Activated T-helper 17 cell treated with anti-CD3 and anti-CD28 coated beads, Interleukin-2, amount 50 U/mL, for 72 hours (primary cell): Measurements from ENCODE around the gene SLC15A4. TPM values are rescaled to one million over a fixed set of nuclear protein-coding genes. Genes with fewer than 3 reads are reported as not detected.

Source experiments
- ATAC-seq: fragments of 150-1000 bp; cut with Tn5 transposase; replicated peaks from 2 replicates; pipeline ENCODE4 v1.10.0; 2021; ENCODE audit warnings: mild to moderate bottlenecking, moderate library complexity
- H3K27ac Mint-ChIP-seq: one replicate; pipeline ENCODE4 v1.8.0; 2022; ENCODE audit warnings: mixed read lengths
- H3K27me3 Mint-ChIP-seq: one replicate; pipeline ENCODE4 v1.8.0; 2022; ENCODE audit warnings: mixed read lengths
- H3K36me3 Mint-ChIP-seq: one replicate; pipeline ENCODE4 v1.8.0; 2022; ENCODE audit warnings: low read depth, mild to moderate bottlenecking, mixed read lengths
- H3K4me1 Mint-ChIP-seq: one replicate; pipeline ENCODE4 v1.8.0; 2022; ENCODE audit warnings: mixed read lengths
- H3K4me3 Mint-ChIP-seq: one replicate; pipeline ENCODE4 v1.8.0; 2022; ENCODE audit warnings: mild to moderate bottlenecking, mixed read lengths
- H3K9me3 Mint-ChIP-seq: one replicate; pipeline ENCODE4 v1.8.0; 2022; ENCODE audit warnings: mixed read lengths
- total RNA-seq, 2 donors: library from RNA; stranded (reverse); gene quantifications; one replicate each; pipeline ENCODE4 v1.2.3, GENCODE V29; 2022

The SLC15A4 gene
- total RNA-seq, 2 donors from 2014 or later = 25.2 to 34.2 TPM

GRCh38 chr12:128796439-128797118 lies 27.2 kb downstream of the SLC15A4 start:
- H3K4me1 Mint-ChIP-seq = no peaks in the 10 kb centered on the region
- ATAC-seq = no peak
- no peak overlapping the region for H3K27ac Mint-ChIP-seq
- H3K9me3 Mint-ChIP-seq = no peaks in the 10 kb centered on the region
- H3K4me3 Mint-ChIP-seq = no peak overlapping the region
- no peaks in the 10 kb centered on the region for H3K27me3 Mint-ChIP-seq
- peaks cover 98% of the 10 kb centered on the region for H3K36me3 Mint-ChIP-seq

GRCh38 chr12:128795530-128796361 lies 28.0 kb downstream of the SLC15A4 start:
- Mint-ChIP-seq H3K36me3 (peaks cover 98% of the 10 kb centered on the region), H3K27me3 (no peaks in the 10 kb centered on the region)

DNA sequence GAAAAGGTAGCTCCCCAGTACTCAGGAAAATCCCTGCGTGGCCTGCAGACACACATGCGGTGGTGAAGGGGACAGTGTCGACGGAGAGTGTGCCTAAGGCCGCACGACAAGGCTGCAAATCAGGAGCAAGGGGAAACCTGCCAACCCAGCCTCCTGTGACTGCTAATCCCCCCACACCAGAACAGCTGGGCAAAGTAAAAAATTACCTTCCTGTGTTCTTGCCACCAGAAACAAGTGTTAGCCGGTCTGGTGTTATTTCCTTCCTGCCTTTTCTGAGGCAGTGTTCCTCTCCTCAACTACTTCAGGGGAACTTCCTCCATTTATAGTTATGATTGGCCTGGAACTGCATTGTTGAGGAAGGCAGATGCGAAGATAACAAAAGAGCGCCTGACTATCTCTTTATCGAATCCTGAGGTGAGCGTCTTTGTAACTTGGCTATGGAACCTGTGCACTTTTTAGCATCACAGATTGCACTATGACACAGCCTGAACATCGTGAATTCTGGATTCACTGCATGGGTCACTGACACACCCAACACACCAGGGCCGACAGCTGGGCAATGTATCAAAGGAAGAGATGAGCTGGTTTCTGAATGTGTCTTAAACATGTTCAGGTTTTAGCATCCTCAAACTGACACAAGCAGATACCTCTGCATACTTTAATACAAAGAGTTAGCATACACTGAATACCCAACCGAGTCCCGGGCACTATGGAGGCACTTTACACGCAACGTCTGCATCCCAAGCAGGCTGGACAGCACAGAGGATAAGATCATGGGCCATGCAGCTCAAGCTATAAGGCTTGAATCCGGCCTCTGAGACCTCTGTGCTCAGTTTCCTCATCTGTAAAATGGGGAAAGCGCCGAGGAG lies 28.9 kb downstream of the SLC15A4 start:
- Mint-ChIP-seq H3K36me3 (peaks cover 89% of the 10 kb centered on the region), H3K9me3 (no peaks in the 10 kb centered on the region), H3K27ac (no peak overlapping the region), H3K4me1 (no peaks in the 10 kb centered on the region), H3K4me3 (no peak overlapping the region), H3K27me3 (no peaks in the 10 kb centered on the region)
- ATAC-seq = no peak

More at GRCh38 chr12:128795530-128796361, 28.0 kb downstream of the SLC15A4 start:
- Mint-ChIP-seq H3K4me1 (no peaks in the 10 kb centered on the region), H3K9me3 (no peaks in the 10 kb centered on the region), H3K4me3 (no peak overlapping the region), H3K27ac (no peak overlapping the region)
- ATAC-seq = no peak

GRCh38 chr12:128793701-128794100 lies 30.1 kb downstream of the SLC15A4 start:
- Mint-ChIP-seq H3K27ac (no peak overlapping the region), H3K4me3 (no peak overlapping the region), H3K9me3 (no peaks in the 10 kb centered on the region), H3K4me1 (no peaks in the 10 kb centered on the region), H3K36me3 (peaks cover 77% of the 10 kb centered on the region), H3K27me3 (no peaks in the 10 kb centered on the region)
- no peak for ATAC-seq

DNA sequence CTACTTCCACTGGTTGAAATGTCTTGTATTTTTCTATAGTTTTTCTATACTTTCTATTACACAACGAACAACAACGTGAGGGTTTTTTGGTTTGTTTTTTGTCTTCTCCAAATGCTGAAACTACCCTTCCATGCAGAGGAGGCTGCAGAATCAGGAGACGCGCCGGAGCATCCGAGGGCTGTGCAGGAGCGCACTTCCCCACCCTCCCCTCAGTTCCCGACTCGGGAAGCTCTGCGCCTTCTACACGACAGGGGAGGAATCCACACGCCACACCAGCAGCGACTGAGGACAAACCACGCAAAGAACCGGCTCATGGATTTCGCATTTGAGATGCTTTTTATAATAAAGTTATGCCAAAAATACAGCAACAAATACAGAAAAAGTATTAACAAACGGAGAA lies 30.9 kb downstream of the SLC15A4 start:
- no peak for ATAC-seq
- no peaks in the 10 kb centered on the region for H3K27me3 Mint-ChIP-seq
- no peak overlapping the region for H3K27ac Mint-ChIP-seq
- H3K4me3 Mint-ChIP-seq = no peak overlapping the region
- H3K9me3 Mint-ChIP-seq = no peaks in the 10 kb centered on the region
- peaks cover 69% of the 10 kb centered on the region for H3K36me3 Mint-ChIP-seq
- no peaks in the 10 kb centered on the region for H3K4me1 Mint-ChIP-seq

DNA sequence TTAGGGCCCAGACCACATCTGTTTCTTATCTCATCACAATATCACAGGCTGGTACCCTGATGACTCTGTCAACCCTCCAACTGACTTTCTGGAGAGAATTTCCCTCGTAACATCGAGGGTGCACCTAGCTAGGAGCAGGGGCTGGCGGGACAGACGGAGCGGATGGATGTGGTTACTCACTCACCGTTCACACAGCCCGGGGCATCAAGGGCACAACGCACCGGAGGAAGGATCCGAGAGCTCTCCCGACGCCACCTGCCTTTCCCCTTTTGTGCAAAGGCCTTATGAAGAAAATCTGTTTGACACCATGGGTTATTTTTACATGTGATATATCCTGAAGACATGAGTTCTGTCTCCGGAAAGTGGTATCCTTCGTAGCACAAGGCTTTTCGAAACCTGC lies 31.4 kb downstream of the SLC15A4 start:
- Mint-ChIP-seq H3K4me3 (no peak overlapping the region), H3K27me3 (no peaks in the 10 kb centered on the region), H3K27ac (peak overlapping the region; percentile 43), H3K36me3 (peaks cover 64% of the 10 kb centered on the region), H3K4me1 (no peaks in the 10 kb centered on the region), H3K9me3 (no peaks in the 10 kb centered on the region)
- no peak for ATAC-seq

GRCh38 chr12:128791395-128792322 lies 32.1 kb downstream of the SLC15A4 start:
- ATAC-seq = peak; percentile 52
- no peaks in the 10 kb centered on the region for H3K4me1 Mint-ChIP-seq
- H3K27ac Mint-ChIP-seq = peak overlapping the region; percentile 43
- H3K36me3 Mint-ChIP-seq = peaks cover 57% of the 10 kb centered on the region
- H3K9me3 Mint-ChIP-seq = no peaks in the 10 kb centered on the region
- H3K4me3 Mint-ChIP-seq = no peak overlapping the region
- no peaks in the 10 kb centered on the region for H3K27me3 Mint-ChIP-seq

GRCh38 chr12:128790653-128791373 lies 32.9 kb downstream of the SLC15A4 start:
- Mint-ChIP-seq H3K27ac (no peak overlapping the region), H3K27me3 (no peaks in the 10 kb centered on the region), H3K4me1 (no peaks in the 10 kb centered on the region)

GRCh38 chr12:128790221-128790620 lies 33.5 kb downstream of the SLC15A4 start:
- Mint-ChIP-seq H3K36me3 (peaks cover 43% of the 10 kb centered on the region), H3K9me3 (no peaks in the 10 kb centered on the region), H3K27me3 (no peaks in the 10 kb centered on the region), H3K4me3 (no peak overlapping the region), H3K4me1 (no peaks in the 10 kb centered on the region), H3K27ac (no peak overlapping the region)
- no peak for ATAC-seq

More at GRCh38 chr12:128790653-128791373, 32.9 kb downstream of the SLC15A4 start:
- Mint-ChIP-seq H3K9me3 (no peaks in the 10 kb centered on the region), H3K36me3 (peaks cover 49% of the 10 kb centered on the region), H3K4me3 (no peak overlapping the region)
- ATAC-seq = no peak

- Mint-ChIP-seq H3K36me3 (peaks cover 35% of the 10 kb centered on the region), H3K27ac (no peak overlapping the region), H3K9me3 (no peaks in the 10 kb centered on the region), H3K27me3 (no peaks in the 10 kb centered on the region), H3K4me3 (no peak overlapping the region), H3K4me1 (no peaks in the 10 kb centered on the region)
- ATAC-seq = no peak
Observed at GRCh38 chr12:128789356-128789929, 34.3 kb downstream of the SLC15A4 start.

DNA sequence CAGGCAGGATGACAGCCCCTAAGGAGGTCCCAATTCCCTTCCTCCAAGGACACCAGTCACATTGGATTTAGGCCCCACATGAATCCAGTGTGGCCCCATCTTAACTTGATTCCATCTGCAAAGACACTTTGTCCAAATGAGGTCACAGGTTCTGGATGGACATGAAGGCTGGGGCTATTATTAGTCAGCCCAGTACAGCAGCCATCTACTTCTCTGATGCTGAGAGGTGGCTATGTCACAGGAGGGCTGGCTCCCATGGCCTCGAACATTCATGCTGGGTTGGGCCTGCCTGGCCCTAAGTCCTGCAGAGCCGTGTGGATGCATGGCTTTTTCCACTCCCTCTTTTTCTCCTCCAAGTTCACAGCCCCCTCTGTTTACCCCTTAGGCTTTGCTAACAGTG lies 35.9 kb downstream of the SLC15A4 start:
- H3K4me3 Mint-ChIP-seq = no peak overlapping the region
- H3K27ac Mint-ChIP-seq = no peak overlapping the region
- H3K27me3 Mint-ChIP-seq = no peaks in the 10 kb centered on the region
- no peak for ATAC-seq
- H3K9me3 Mint-ChIP-seq = no peaks in the 10 kb centered on the region
- peaks cover 24% of the 10 kb centered on the region for H3K36me3 Mint-ChIP-seq
- H3K4me1 Mint-ChIP-seq = peaks cover 6% of the 10 kb centered on the region

DNA sequence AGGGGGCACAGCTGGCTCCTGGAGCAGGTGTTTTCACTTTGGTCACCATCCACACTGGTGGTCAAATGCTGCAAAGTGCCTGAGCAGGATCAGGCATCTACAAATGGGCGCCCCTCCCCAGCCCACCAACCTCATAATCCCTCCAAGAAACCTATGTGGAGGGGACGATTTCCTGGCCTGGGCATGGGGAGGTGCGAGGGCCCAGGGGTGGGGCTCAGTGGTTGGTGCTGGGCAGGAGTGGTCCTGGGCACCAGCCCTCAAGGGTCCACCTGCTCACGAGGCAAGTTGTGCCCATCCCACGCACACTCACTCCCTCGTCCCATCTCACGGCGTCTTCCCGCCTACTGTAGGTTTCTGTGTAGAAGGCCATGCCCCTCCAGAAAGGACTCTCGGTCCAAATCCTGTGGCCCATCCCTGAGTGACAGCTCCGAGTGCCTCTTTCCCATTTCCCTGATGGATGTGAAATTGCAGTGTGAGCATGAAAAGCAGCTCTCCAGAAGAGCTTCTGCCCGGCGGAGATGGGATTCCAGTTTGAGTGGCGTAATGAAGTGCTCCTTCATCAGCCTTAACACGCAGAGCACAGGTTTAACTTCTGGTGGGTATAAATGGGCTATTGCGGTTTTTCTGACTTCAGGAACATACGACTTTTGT lies 36.9 kb downstream of the SLC15A4 start:
- Mint-ChIP-seq H3K4me3 (no peak overlapping the region), H3K27ac (no peak overlapping the region), H3K4me1 (peaks cover 11% of the 10 kb centered on the region), H3K36me3 (peaks cover 14% of the 10 kb centered on the region), H3K27me3 (peaks cover 3% of the 10 kb centered on the region), H3K9me3 (no peaks in the 10 kb centered on the region)
- no peak for ATAC-seq
